ENCODE measurements around the gene ERN1.
"Not testable (repeated sequence)": the region's sequence is repeated elsewhere in the genome, so short reads cannot be mapped to it uniquely, and the experiment has no call there.

The ERN1 gene

GRCh38 chr17:64173646-64174045 lies 43.7 kb upstream of the ERN1 start:
- DNase-seq (ENCODE audit: low read depth) = no peak
- no peak for TF ChIP-seq CTCF (IDR thresholded peaks at IDR 0.05; ENCODE audit: control insufficient read depth, extremely low read depth, insufficient read depth)
- H3K4me3 ChIP-seq (ENCODE audit: low read depth, low read length) = no peak overlapping the region

GRCh38 chr17:64172510-64172909 lies 42.6 kb upstream of the ERN1 start:
- DNase-seq (ENCODE audit: low read depth) = no peak
- no peak overlapping the region for H3K4me3 ChIP-seq (ENCODE audit: low read depth, low read length)
- TF ChIP-seq CTCF (IDR thresholded peaks at IDR 0.05; ENCODE audit: control insufficient read depth, extremely low read depth, insufficient read depth) = no peak

GRCh38 chr17:64171041-64171440 lies 41.1 kb upstream of the ERN1 start:
- TF ChIP-seq CTCF (IDR thresholded peaks at IDR 0.05; ENCODE audit: control insufficient read depth, extremely low read depth, insufficient read depth) = no peak
- H3K4me3 ChIP-seq (ENCODE audit: low read depth, low read length) = no peak overlapping the region
- no peak for DNase-seq (ENCODE audit: low read depth)

GRCh38 chr17:64170286-64170685 lies 40.3 kb upstream of the ERN1 start:
- no peak for TF ChIP-seq CTCF (IDR thresholded peaks at IDR 0.05; ENCODE audit: control insufficient read depth, extremely low read depth, insufficient read depth)
- DNase-seq (ENCODE audit: low read depth) = no peak
- no peak overlapping the region for H3K4me3 ChIP-seq (ENCODE audit: low read depth, low read length)

- H3K4me3 ChIP-seq (ENCODE audit: low read depth, low read length); DNase-seq (ENCODE audit: low read depth): not testable (repeated sequence)
These were observed 37.7 kb upstream of the ERN1 start for GRCh38 chr17:64167666-64168065.

GRCh38 chr17:64166876-64167275 lies 36.9 kb upstream of the ERN1 start:
- H3K4me3 ChIP-seq (ENCODE audit: low read depth, low read length) = no peak overlapping the region
- no peak for TF ChIP-seq CTCF (IDR thresholded peaks at IDR 0.05; ENCODE audit: control insufficient read depth, extremely low read depth, insufficient read depth)
- no peak for DNase-seq (ENCODE audit: low read depth)

- no peak overlapping the region for H3K4me3 ChIP-seq (ENCODE audit: low read depth, low read length)
- TF ChIP-seq CTCF (IDR thresholded peaks at IDR 0.05; ENCODE audit: control insufficient read depth, extremely low read depth, insufficient read depth) = no peak
- DNase-seq (ENCODE audit: low read depth) = no peak
These were observed 35.4 kb upstream of the ERN1 start for GRCh38 chr17:64165347-64165746.
